Loucy (cell line): Measurements from ENCODE around the gene SLC4A5.

Experiments
- H2AFZ ChIP-seq: fragments of 200-600 bp; sonication (generic); 2 replicates; pipeline ENCODE4 v1.6.0; 2016; ENCODE audit warnings: antibody characterized with exemption, mild to moderate bottlenecking, low read length, moderate library complexity
- H3F3A ChIP-seq: fragments of 200-600 bp; 2 replicates; pipeline ENCODE4 v1.6.0; 2016; ENCODE audit warnings: antibody characterized with exemption, low read depth, mild to moderate bottlenecking
- H3K27me3 ChIP-seq: fragments of 200-600 bp; sonication (generic); 2 replicates; pipeline ENCODE4 v1.6.1; 2014; ENCODE audit warnings: low read length, mild to moderate bottlenecking; ENCODE audit not compliant: insufficient read depth, poor library complexity, severe bottlenecking
- H3K36me3 ChIP-seq: fragments of 200-600 bp; sonication (generic); 2 replicates; pipeline ENCODE4 v1.6.1; 2016; ENCODE audit warnings: low read length; ENCODE audit not compliant: insufficient read depth
- H3K4me1 ChIP-seq: fragments of 200-600 bp; sonication (generic); 2 replicates; pipeline ENCODE4 v1.5.1; 2014; ENCODE audit warnings: low read length, mild to moderate bottlenecking; ENCODE audit not compliant: insufficient read depth, poor library complexity, severe bottlenecking
- H3K4me2 ChIP-seq: fragments of 200-600 bp; sonication (generic); 2 replicates; pipeline ENCODE4 v1.6.0; 2014; ENCODE audit warnings: antibody characterized with exemption, low read length, low read depth, mild to moderate bottlenecking; ENCODE audit not compliant: poor library complexity, severe bottlenecking
- H3K4me3 ChIP-seq: fragments of 200-600 bp; sonication (generic); 2 replicates; pipeline ENCODE4 v1.5.1; 2014; ENCODE audit warnings: low read length, mild to moderate bottlenecking, mixed read lengths; ENCODE audit not compliant: poor library complexity, severe bottlenecking
- H3K79me2 ChIP-seq: fragments of 200-600 bp; sonication (generic); 2 replicates; pipeline ENCODE4 v1.6.1; 2014; ENCODE audit warnings: low read length; ENCODE audit not compliant: insufficient read depth
- H3K9ac ChIP-seq: fragments of 200-600 bp; sonication (generic); 2 replicates; pipeline ENCODE4 v1.6.0; 2014; ENCODE audit warnings: mild to moderate bottlenecking, low read depth, low read length, moderate library complexity; ENCODE audit not compliant: poor library complexity, severe bottlenecking
- H3K9me2 ChIP-seq: fragments of 200-600 bp; sonication (generic); replicated peaks from 2 replicates; pipeline ENCODE4 v1.6.1; 2016; ENCODE audit warnings: low read depth, low read length, mixed read lengths
- H3K9me3 ChIP-seq: fragments of 200-600 bp; sonication (generic); 2 replicates; pipeline ENCODE4 v1.6.1; 2014; ENCODE audit warnings: mild to moderate bottlenecking, antibody characterized with exemption, low read length, low read depth; ENCODE audit not compliant: insufficient read depth
- H4K20me1 ChIP-seq: fragments of 200-600 bp; sonication (generic); 2 replicates; pipeline ENCODE4 v1.6.0; 2014; ENCODE audit warnings: antibody characterized with exemption, low read length, mild to moderate bottlenecking; ENCODE audit not compliant: insufficient read depth, poor library complexity, severe bottlenecking
- CTCF ChIP-seq: fragments of 200-600 bp; sonication (generic); conservative IDR thresholded peaks from 2 replicates; pipeline ENCODE4 v1.5.1; 2014; ENCODE audit warnings: mild to moderate bottlenecking, antibody characterized with exemption, low read length
- EZH2phosphoT487 ChIP-seq: fragments of 200-600 bp; IDR thresholded peaks from 2 replicates; pipeline ENCODE4 v1.6.1; 2018; ENCODE audit warnings: antibody characterized with exemption, mild to moderate bottlenecking, moderate library complexity, borderline replicate concordance

SLC4A5 gene

GRCh38 chr2:74304332-74305148 is 38.7 kb downstream of the SLC4A5 start:
- no peaks in the 10 kb centered on the region for H3K27me3 ChIP-seq
- no peaks in the 10 kb centered on the region for H3K36me3 ChIP-seq
- no peaks in the 10 kb centered on the region for H3F3A ChIP-seq
- no peak overlapping the region for H2AFZ ChIP-seq
- no peaks in the 10 kb centered on the region for H3K79me2 ChIP-seq
- no peaks in the 10 kb centered on the region for H3K9me2 ChIP-seq
- H4K20me1 ChIP-seq: no peaks in the 10 kb centered on the region
- TF ChIP-seq CTCF (no peak), EZH2phosphoT487 (no peak)
- H3K4me2 ChIP-seq: no peak overlapping the region
- H3K4me3 ChIP-seq: no peak overlapping the region
- H3K9ac ChIP-seq: no peak overlapping the region
- peaks cover 2% of the 10 kb centered on the region; the same call in 1 of the 2 replicates for H3K9me3 ChIP-seq
- no peaks in the 10 kb centered on the region for H3K4me1 ChIP-seq

- Histone ChIP-seq H3K27me3 (no peaks in the 10 kb centered on the region), H3K79me2 (no peaks in the 10 kb centered on the region), H4K20me1 (no peaks in the 10 kb centered on the region), H3K9ac (no peak overlapping the region), H3K9me3 (peaks cover 4% of the 10 kb centered on the region; the same call in 1 of the 2 replicates), H3F3A (no peaks in the 10 kb centered on the region), H2AFZ (no peak overlapping the region), H3K36me3 (no peaks in the 10 kb centered on the region), H3K4me2 (no peak overlapping the region), H3K4me3 (no peak overlapping the region), H3K4me1 (no peaks in the 10 kb centered on the region), H3K9me2 (no peaks in the 10 kb centered on the region)
- TF ChIP-seq EZH2phosphoT487 (no peak), CTCF (no peak)
Measured at GRCh38 chr2:74302865-74303264, 40.4 kb downstream of the SLC4A5 start.

- H3K4me1 ChIP-seq: no peaks in the 10 kb centered on the region
- no peaks in the 10 kb centered on the region for H3K36me3 ChIP-seq
- no peaks in the 10 kb centered on the region for H3F3A ChIP-seq
- no peaks in the 10 kb centered on the region for H3K9me2 ChIP-seq
- H4K20me1 ChIP-seq: no peaks in the 10 kb centered on the region
- no peak overlapping the region for H3K4me3 ChIP-seq
- H3K9me3 ChIP-seq: peaks cover 4% of the 10 kb centered on the region; the same call in 1 of the 2 replicates
- no peak overlapping the region for H3K4me2 ChIP-seq
- no peak overlapping the region for H3K9ac ChIP-seq
- TF ChIP-seq CTCF (no peak), EZH2phosphoT487 (no peak)
- H3K27me3 ChIP-seq: no peaks in the 10 kb centered on the region
- H2AFZ ChIP-seq: no peak overlapping the region
- H3K79me2 ChIP-seq: no peaks in the 10 kb centered on the region
Measured at GRCh38 chr2:74301262-74301661, 42.0 kb downstream of the SLC4A5 start.
